GM19023 (cell line): ENCODE results near the gene THSD7B.

ENCODE experiments used
- ATAC-seq: cut with Tn5 transposase; IDR thresholded peaks from one replicate; pipeline ENCODE4 v1.9.1; 2021; ENCODE audit warnings: mild to moderate bottlenecking, moderate library complexity; ENCODE audit not compliant: unreplicated experiment

THSD7B gene

DNA sequence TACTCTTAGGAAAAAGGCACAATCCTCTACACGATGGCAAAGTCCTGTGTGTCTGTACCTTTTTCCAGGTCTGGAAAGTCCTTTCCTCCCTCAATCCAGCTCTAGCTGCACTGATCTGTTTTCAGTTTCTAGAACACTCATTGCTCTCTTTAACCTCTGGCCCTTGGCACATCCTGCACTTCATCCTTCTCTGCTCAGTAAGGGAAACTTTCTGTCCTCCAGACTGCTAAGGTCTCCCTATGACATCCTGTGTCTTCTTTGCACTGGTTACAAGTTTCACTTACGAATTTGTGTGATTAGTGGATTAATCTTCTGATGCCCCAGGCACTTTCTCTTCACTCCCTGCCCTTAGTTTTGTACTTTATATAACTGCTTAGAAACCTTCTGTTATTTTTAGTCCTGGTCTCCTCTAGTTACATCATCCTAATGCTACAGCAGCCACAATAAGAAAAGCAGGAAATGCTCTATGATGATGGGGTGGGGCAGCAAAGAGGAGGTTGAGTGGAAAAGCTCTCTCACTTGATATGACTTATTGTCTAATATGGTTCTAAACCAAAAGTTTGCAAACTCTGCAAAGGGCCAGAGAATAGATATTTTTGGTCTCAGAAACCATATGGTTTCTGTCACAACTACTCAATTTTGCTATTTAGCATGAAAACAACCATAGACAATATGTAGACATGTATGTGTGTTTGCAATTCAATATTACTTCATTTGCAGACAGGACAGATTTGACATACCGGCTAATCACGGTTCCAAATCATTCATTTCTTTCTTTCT lies 568.2 kb downstream of the THSD7B start:
- no peak for ATAC-seq

DNA sequence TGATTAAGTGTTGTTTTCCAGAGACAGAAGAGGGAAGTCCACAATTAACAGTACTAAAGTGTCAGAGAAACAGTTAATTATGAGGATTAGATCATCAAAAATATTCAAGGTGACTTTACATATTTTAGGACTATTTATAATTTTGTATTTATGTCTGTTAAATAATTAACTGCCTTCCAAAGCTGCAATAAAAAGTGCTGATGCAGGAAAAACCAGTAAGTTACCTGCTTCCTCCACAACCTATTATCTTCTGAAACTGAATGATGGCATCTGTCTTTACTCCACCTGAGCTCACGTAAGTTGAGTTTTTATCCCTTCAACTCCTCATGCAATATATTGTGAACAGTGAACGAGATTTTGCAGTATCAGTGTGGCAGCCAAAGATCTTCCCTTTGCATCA lies 570.7 kb downstream of the THSD7B start:
- no peak for ATAC-seq

DNA sequence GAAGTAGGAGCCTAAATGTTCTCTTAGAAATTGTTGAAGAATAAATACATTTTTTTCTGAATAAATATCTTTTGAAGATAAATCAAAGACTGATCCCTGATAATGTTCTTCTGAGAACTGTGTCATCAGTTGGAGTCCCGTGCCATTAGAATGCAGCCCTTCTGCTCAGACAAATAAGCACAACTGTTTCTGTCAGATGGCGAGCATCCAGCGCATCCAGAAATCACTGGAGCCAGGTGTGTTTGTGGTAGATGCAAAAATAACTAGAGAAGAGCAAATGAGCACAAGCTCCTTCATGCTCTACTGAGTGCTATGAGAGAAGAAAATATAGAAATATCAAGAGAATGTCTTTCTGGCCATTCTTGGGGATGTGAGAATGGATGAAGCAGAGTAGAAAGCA lies 573.7 kb downstream of the THSD7B start:
- no peak for ATAC-seq

GRCh38 chr2:137345994-137346393 lies 580.6 kb downstream of the THSD7B start:
- no peak for ATAC-seq

DNA sequence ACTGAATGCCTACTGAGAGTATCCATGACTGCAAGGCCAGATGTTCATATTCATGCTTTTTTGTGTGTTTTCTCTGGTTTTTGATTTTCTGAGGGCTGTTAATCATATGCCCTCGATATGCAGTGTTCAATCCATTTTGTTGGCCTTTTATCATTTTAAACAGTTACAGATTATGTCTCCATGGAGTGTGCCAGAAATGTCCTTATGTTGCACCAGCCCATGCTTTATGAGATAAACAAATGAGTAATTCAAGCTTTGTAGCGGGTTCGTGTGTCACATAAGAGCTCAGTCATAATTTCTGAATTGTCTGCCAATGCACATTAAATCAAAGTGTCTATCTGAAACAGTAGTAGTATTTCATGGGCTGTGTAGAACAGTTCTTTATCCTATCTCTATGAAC lies 583.0 kb downstream of the THSD7B start:
- no peak for ATAC-seq

GRCh38 chr2:137357634-137358033 lies 592.3 kb downstream of the THSD7B start:
- ATAC-seq, result no peak

- no peak for ATAC-seq
Observed at GRCh38 chr2:137367361-137367760, 602.0 kb downstream of the THSD7B start.

GRCh38 chr2:137369106-137369505 lies 603.8 kb downstream of the THSD7B start:
- no peak for ATAC-seq

DNA sequence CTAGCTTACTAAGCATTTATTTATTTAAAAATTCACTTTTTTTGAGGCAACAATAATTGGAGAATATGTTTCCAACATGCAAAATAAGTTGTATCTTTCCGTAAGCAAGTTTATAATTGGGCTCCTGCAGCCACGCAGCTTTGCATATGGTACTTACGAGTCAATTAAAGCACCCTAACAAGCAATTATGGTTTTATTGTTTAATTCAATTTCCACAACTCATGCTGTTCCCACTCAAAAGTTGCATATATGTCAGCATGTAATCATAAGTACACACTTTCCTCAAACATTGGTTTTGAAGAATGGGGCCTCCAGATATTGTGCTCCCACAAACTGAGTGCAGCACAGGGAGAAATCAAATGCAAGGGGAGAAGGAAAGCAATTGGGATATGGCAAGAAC lies 613.8 kb downstream of the THSD7B start:
- ATAC-seq, result no peak

DNA sequence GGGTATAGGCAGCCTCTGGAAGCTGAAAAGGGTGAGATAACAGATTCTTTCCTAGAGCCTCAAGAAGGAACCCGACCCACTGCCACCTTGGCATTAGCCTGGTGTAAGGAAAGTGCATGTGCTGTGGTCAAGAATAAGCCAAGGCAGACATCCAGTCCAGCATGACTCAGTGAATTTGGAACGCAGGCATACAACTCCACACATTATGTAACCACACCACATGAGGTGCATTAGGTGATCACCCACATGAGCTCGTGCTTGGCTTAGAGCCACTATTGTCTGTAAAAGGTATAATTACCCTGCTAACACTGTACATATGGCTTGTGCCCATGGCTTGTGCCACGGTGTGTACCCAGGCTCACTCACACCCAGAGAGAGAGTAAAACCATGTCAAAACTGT lies 615.3 kb downstream of the THSD7B start:
- ATAC-seq, result no peak

GRCh38 chr2:137381731-137382130 lies 616.4 kb downstream of the THSD7B start:
- ATAC-seq, result no peak

- ATAC-seq, result no peak
Observed at GRCh38 chr2:137383391-137383790, 618.0 kb downstream of the THSD7B start.

- ATAC-seq, result no peak
Observed at GRCh38 chr2:137387044-137387443, 621.7 kb downstream of the THSD7B start.

- no peak for ATAC-seq
Observed at GRCh38 chr2:137405496-137405895, 640.2 kb downstream of the THSD7B start.

GRCh38 chr2:137411585-137411984 lies 646.2 kb downstream of the THSD7B start:
- no peak for ATAC-seq

- no peak for ATAC-seq
Observed at GRCh38 chr2:137420744-137421143, 655.4 kb downstream of the THSD7B start.

- no peak for ATAC-seq
Observed at GRCh38 chr2:137435162-137435561, 669.8 kb downstream of the THSD7B start.

- no peak for ATAC-seq
Observed at GRCh38 chr2:137437386-137437785, 672.0 kb downstream of the THSD7B start.

DNA sequence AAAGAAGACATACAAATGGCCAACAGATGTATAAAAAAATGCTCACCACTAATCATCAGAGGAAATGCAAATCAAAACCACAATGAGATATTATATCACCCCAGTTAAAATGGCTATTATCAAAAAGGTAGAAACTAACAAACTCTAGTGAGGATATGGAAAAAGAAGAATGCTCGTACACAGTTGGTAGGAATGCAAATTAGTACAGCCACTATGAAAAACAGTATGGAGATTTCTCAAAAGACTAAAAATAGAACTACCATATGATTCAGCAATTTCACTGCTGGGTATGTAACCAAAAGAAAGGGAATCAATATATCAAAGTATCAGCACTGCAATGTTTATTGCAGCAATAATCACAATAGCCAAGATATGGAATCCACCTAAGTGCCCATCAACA lies 679.6 kb downstream of the THSD7B start:
- ATAC-seq, result no peak

GRCh38 chr2:137449454-137449853 lies 684.1 kb downstream of the THSD7B start:
- ATAC-seq, result no peak

- no peak for ATAC-seq
Observed at GRCh38 chr2:137454886-137455285, 689.5 kb downstream of the THSD7B start.

GRCh38 chr2:137467246-137467862 lies 702.0 kb downstream of the THSD7B start:
- peak; percentile 60 for ATAC-seq

DNA sequence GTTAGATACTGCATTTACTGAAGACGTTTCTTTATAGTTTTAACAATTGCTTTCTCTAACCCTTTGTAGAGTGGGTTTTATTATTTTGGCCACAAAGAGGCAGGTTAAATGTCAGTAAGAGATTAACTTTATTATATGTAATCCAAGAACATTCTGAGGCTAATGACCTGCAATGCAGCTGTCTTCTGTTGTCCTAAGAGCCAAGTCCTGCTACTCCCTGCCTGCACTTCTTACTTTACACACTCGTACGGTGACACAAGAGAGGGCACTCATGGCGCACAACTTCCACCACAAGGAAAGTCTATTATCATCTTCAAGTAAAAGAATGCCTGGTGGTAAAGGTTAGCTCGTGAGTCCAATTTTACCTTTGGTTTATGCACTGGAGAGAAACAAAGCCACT lies 727.9 kb downstream of the THSD7B start:
- no peak for ATAC-seq
